NOMO-1 treated with DMSO at 0.1 percent for 48 hours (cell line): Measurements from ENCODE around the gene LPIN1.
"Not testable (repeated sequence)": the region's sequence is repeated elsewhere in the genome, so short reads cannot be mapped to it uniquely, and the experiment has no call there.

Experiments
- DNase-seq: peaks from one replicate; lab custom pipeline; 2025; ENCODE audit not compliant: unreplicated experiment; lab: John Stamatoyannopoulos, UW

The LPIN1 gene

GRCh38 chr2:11807156-11808015, 61.0 kb downstream of the LPIN1 start:
- no peak for DNase-seq

- no peak for DNase-seq
These were observed 61.6 kb downstream of the LPIN1 start for GRCh38 chr2:11808016-11808400.

- DNase-seq = no peak
These were observed 63.3 kb downstream of the LPIN1 start for GRCh38 chr2:11809586-11810236.

GRCh38 chr2:11810237-11810977, 64.0 kb downstream of the LPIN1 start:
- no peak for DNase-seq

GRCh38 chr2:11811036-11811654, 64.7 kb downstream of the LPIN1 start:
- no peak for DNase-seq

GRCh38 chr2:11812466-11813248, 66.2 kb downstream of the LPIN1 start:
- no peak for DNase-seq

- DNase-seq = not testable (repeated sequence)
These were observed 66.9 kb downstream of the LPIN1 start for GRCh38 chr2:11813345-11813744.

GRCh38 chr2:11813951-11814350, 67.5 kb downstream of the LPIN1 start:
- DNase-seq = no peak

- no peak for DNase-seq
These were observed 68.6 kb downstream of the LPIN1 start for GRCh38 chr2:11814979-11815510.

GRCh38 chr2:11816935-11817334, 70.5 kb downstream of the LPIN1 start:
- DNase-seq = not testable (repeated sequence)

- DNase-seq = no peak
These were observed 72.8 kb downstream of the LPIN1 start for GRCh38 chr2:11819235-11819729.

- DNase-seq = no peak
These were observed 74.2 kb downstream of the LPIN1 start for GRCh38 chr2:11820650-11821049.

- DNase-seq = no peak
These were observed 75.3 kb downstream of the LPIN1 start for GRCh38 chr2:11821705-11822104.

GRCh38 chr2:11822359-11822745, 75.9 kb downstream of the LPIN1 start:
- not testable (repeated sequence) for DNase-seq

GRCh38 chr2:11822746-11823451, 76.5 kb downstream of the LPIN1 start:
- DNase-seq = no peak

GRCh38 chr2:11824901-11825828, 78.7 kb downstream of the LPIN1 start:
- DNase-seq = no peak

GRCh38 chr2:11827547-11827946, 81.1 kb downstream of the LPIN1 start:
- DNase-seq = no peak

GRCh38 chr2:11828933-11829323, 82.5 kb downstream of the LPIN1 start:
- DNase-seq = no peak
